ENCODE data around the gene MEG3.

MEG3 gene

GRCh38 chr14:100878271-100879146 lies 52.6 kb downstream of the MEG3 start:
- no peak overlapping the region for H3K27ac ChIP-seq
- TF ChIP-seq CTCF (conservative IDR thresholded peaks at IDR 0.05), result no peak

- no peak for TF ChIP-seq CTCF (conservative IDR thresholded peaks at IDR 0.05)
- no peak overlapping the region for H3K27ac ChIP-seq
These were observed 53.3 kb downstream of the MEG3 start for GRCh38 chr14:100879194-100879593.

GRCh38 chr14:100879782-100880181 lies 53.9 kb downstream of the MEG3 start:
- TF ChIP-seq CTCF (conservative IDR thresholded peaks at IDR 0.05), result no peak
- no peak overlapping the region for H3K27ac ChIP-seq

GRCh38 chr14:100880271-100881101 lies 54.6 kb downstream of the MEG3 start:
- TF ChIP-seq CTCF (conservative IDR thresholded peaks at IDR 0.05), result no peak
- no peak overlapping the region for H3K27ac ChIP-seq

GRCh38 chr14:100881211-100882025 lies 55.5 kb downstream of the MEG3 start:
- no peak overlapping the region for H3K27ac ChIP-seq
- TF ChIP-seq CTCF (conservative IDR thresholded peaks at IDR 0.05), result no peak

- TF ChIP-seq CTCF (conservative IDR thresholded peaks at IDR 0.05), result no peak
- no peak overlapping the region for H3K27ac ChIP-seq
These were observed 56.4 kb downstream of the MEG3 start for GRCh38 chr14:100882026-100882967.
